DMS79 (cell line): ENCODE results near the gene GUCY2D.

Experiments used
- DNase-seq: peaks from one replicate; lab custom pipeline; 2025; lab: John Stamatoyannopoulos, UW

GUCY2D gene

GRCh38 chr17:7992924-7993323 lies 9.5 kb upstream of the GUCY2D start:
- DNase-seq, result no peak

GRCh38 chr17:7993972-7994589 lies 8.3 kb upstream of the GUCY2D start:
- no peak for DNase-seq

GRCh38 chr17:7995724-7996123 lies 6.7 kb upstream of the GUCY2D start:
- DNase-seq, result no peak

- no peak for DNase-seq
Observed at GRCh38 chr17:7997186-7997585, 5.2 kb upstream of the GUCY2D start.

- no peak for DNase-seq
Observed at GRCh38 chr17:8002721-8003593, 542 bp downstream of the GUCY2D start.

GRCh38 chr17:8003594-8004181 lies 1.3 kb downstream of the GUCY2D start:
- DNase-seq, result no peak

GRCh38 chr17:8004899-8005298 lies 2.5 kb downstream of the GUCY2D start:
- no peak for DNase-seq

- no peak for DNase-seq
Observed at GRCh38 chr17:8005357-8005756, 2.9 kb downstream of the GUCY2D start.

- no peak for DNase-seq
Observed at GRCh38 chr17:8005967-8006730, 3.7 kb downstream of the GUCY2D start.

GRCh38 chr17:8006836-8007680 lies 4.6 kb downstream of the GUCY2D start:
- DNase-seq, result no peak

- no peak for DNase-seq
Observed at GRCh38 chr17:8007836-8008235, 5.4 kb downstream of the GUCY2D start.

GRCh38 chr17:8012045-8012580 lies 9.7 kb downstream of the GUCY2D start:
- no peak for DNase-seq

- DNase-seq, result no peak
Observed at GRCh38 chr17:8012996-8013640, 10.7 kb downstream of the GUCY2D start.

- DNase-seq, result no peak
Observed at GRCh38 chr17:8013731-8014557, 11.5 kb downstream of the GUCY2D start.

- DNase-seq, result no peak
Observed at GRCh38 chr17:8014558-8014850, 12.1 kb downstream of the GUCY2D start.

- no peak for DNase-seq
Observed at GRCh38 chr17:8015236-8015956, 13.0 kb downstream of the GUCY2D start.

- no peak for DNase-seq
Observed at GRCh38 chr17:8015957-8016631, 13.7 kb downstream of the GUCY2D start.

- peak; percentile 38 for DNase-seq
Observed at GRCh38 chr17:8016632-8017424, 14.4 kb downstream of the GUCY2D start.
